ENCODE data around the gene THADA. TPM values are rescaled to one million over a fixed set of nuclear protein-coding genes. Genes with fewer than 3 reads are reported as not detected.
A peak's percentile ranks its signal among the peaks of the same experiment; 100 is the strongest.

THADA gene
- total and polyA plus RNA-seq, 9 donors: 14.4 to 24.3 (median 18.1) TPM

GRCh38 chr2:43346602-43347567 lies 249.0 kb downstream of the THADA start:
- H3K4me1 ChIP-seq (ENCODE audit: control insufficient read depth, insufficient read depth, low read length): peaks cover 73% of the 10 kb centered on the region
- H3K36me3 ChIP-seq (ENCODE audit: control insufficient read depth, insufficient read depth, low read length): no peaks in the 10 kb centered on the region
- 89% methylated on average over 3 of the region's 13 CpGs for WGBS (ENCODE audit: insufficient coverage)

DNA sequence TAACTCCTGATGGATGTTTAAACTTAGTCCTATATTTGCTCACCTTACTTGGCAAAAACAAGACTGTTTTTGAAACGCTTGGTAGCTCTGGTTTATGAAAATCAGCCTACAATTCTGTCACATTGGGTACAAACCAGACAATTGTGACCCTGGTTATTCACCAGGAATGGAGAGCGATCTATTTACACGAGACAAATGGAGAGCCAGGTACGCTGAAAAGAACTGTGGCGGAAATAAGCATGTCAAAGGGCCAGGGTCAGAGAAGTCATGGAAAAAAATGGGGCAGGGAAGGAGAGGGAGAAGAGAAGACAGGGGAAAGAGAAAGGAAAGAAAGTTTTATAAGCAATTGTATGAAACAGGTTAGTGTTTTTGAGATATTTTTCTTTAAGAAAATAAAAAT lies 250.0 kb downstream of the THADA start:
- H3K9me3 ChIP-seq (replicated peaks; ENCODE audit: control insufficient read depth, low read depth, low read length): no peaks in the 10 kb centered on the region
- no peak for DNase-seq
- 59% methylated on average over 3 of the region's 5 CpGs for WGBS (ENCODE audit: insufficient coverage)
- peaks cover 3% of the 10 kb centered on the region for H3K36me3 ChIP-seq (ENCODE audit: control insufficient read depth, insufficient read depth, low read length)
- no peak overlapping the region for H3K4me3 ChIP-seq (ENCODE audit: low read length)
- H3K27ac ChIP-seq (ENCODE audit: low read length): peak overlapping the region; percentile 87
- no peaks in the 10 kb centered on the region for H3K27me3 ChIP-seq (ENCODE audit: control insufficient read depth, insufficient read depth, low read length)
- peaks cover 79% of the 10 kb centered on the region for H3K4me1 ChIP-seq (ENCODE audit: control insufficient read depth, insufficient read depth, low read length)

More at GRCh38 chr2:43346602-43347567, 249.0 kb downstream of the THADA start:
- Histone ChIP-seq H3K4me3 (ENCODE audit: low read length) (no peak overlapping the region), H3K27me3 (ENCODE audit: control insufficient read depth, insufficient read depth, low read length) (no peaks in the 10 kb centered on the region), H3K9me3 (replicated peaks; ENCODE audit: control insufficient read depth, low read depth, low read length) (no peaks in the 10 kb centered on the region), H3K27ac (ENCODE audit: low read length) (peak overlapping the region; percentile 22)
- no peak for DNase-seq

GRCh38 chr2:43345391-43345813 lies 250.4 kb downstream of the THADA start:
- no CpG with 5 or more reads among the region's 5 CpGs for WGBS (ENCODE audit: insufficient coverage)
- H3K4me3 ChIP-seq (ENCODE audit: low read length): no peak overlapping the region
- peak; percentile 83 for DNase-seq

DNA sequence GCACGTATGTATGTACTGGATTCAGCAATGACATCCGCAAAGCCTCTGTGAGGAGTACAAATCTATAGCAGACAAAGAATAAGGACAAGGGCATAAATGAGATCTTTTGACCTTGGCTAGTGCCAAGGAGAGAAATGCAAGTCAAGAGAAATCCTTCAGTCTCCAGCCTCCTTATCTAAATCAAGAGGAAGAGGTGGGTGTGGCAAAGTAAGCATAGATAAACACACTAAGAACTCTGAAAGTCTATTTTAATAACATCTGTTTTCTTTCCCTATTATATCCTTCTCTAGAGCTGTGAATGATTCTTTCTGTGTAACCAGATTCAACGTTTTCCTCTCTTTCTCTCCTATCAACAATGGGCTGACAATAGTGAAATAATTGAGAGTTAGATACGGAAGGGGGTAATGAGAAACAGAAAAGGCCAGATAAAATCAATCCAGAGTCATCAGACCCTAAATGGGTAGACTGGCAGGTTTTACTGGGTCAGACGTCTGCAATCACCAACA lies 250.9 kb downstream of the THADA start:
- H3K27ac ChIP-seq (ENCODE audit: low read length): peak overlapping the region; percentile 87
- no peaks in the 10 kb centered on the region for H3K27me3 ChIP-seq (ENCODE audit: control insufficient read depth, insufficient read depth, low read length)
- no peak overlapping the region for H3K4me3 ChIP-seq (ENCODE audit: low read length)
- DNase-seq: no peak
- H3K4me1 ChIP-seq (ENCODE audit: control insufficient read depth, insufficient read depth, low read length): peaks cover 75% of the 10 kb centered on the region
- peaks cover 3% of the 10 kb centered on the region for H3K36me3 ChIP-seq (ENCODE audit: control insufficient read depth, insufficient read depth, low read length)
- H3K9me3 ChIP-seq (replicated peaks; ENCODE audit: control insufficient read depth, low read depth, low read length): no peaks in the 10 kb centered on the region
- no CpG with 5 or more reads among the region's 5 CpGs for WGBS (ENCODE audit: insufficient coverage)

More at GRCh38 chr2:43345391-43345813, 250.4 kb downstream of the THADA start:
- H3K36me3 ChIP-seq (ENCODE audit: control insufficient read depth, insufficient read depth, low read length): peaks cover 3% of the 10 kb centered on the region
- H3K9me3 ChIP-seq (replicated peaks; ENCODE audit: control insufficient read depth, low read depth, low read length): no peaks in the 10 kb centered on the region
- H3K27me3 ChIP-seq (ENCODE audit: control insufficient read depth, insufficient read depth, low read length): no peaks in the 10 kb centered on the region
- H3K27ac ChIP-seq (ENCODE audit: low read length): peak overlapping the region; percentile 87
- H3K4me1 ChIP-seq (ENCODE audit: control insufficient read depth, insufficient read depth, low read length): peaks cover 78% of the 10 kb centered on the region

DNA sequence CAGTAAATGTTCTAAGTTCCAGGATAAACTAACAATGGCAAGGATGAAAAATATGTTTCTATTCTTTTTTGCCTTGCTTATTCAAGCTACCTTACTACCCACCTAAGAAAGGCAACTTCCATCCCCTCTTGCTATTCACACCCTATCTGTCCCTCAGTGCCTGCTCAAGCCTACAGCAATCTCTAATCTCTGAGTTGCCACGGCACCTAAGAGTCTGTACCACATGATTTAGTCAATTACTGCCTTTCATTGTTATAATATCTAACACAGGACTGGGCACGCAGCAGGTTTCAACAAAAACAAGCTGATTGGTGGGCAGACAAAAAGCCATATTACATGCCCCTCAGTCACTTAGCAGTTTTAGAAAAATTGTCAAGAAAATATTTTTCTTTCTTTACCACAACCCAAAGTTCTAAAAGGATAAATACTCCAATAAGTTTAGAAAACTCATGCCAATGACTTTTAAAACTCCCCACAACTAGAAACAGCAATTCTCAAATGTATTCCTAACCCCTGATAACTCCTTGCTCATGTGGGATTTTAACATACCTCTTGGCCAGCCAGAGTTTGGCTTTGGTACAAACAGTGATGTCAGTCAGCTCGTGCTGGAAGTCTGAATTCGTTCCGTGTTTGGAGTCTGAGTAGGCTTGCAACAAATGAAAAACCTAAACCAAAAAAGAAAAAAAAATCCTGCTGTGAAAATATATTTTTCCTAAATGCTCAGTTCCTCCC lies 252.1 kb downstream of the THADA start:
- 75% methylated on average over 2 of the region's 5 CpGs for WGBS (ENCODE audit: insufficient coverage)
- H3K4me1 ChIP-seq (ENCODE audit: control insufficient read depth, insufficient read depth, low read length): peaks cover 68% of the 10 kb centered on the region

GRCh38 chr2:43341959-43342757 lies 253.7 kb downstream of the THADA start:
- 85% methylated on average over 5 of the region's 13 CpGs for WGBS (ENCODE audit: insufficient coverage)
- Histone ChIP-seq H3K27ac (ENCODE audit: low read length) (no peak overlapping the region), H3K36me3 (ENCODE audit: control insufficient read depth, insufficient read depth, low read length) (peaks cover 3% of the 10 kb centered on the region), H3K27me3 (ENCODE audit: control insufficient read depth, insufficient read depth, low read length) (no peaks in the 10 kb centered on the region), H3K4me1 (ENCODE audit: control insufficient read depth, insufficient read depth, low read length) (peaks cover 57% of the 10 kb centered on the region), H3K9me3 (replicated peaks; ENCODE audit: control insufficient read depth, low read depth, low read length) (no peaks in the 10 kb centered on the region), H3K4me3 (ENCODE audit: low read length) (no peak overlapping the region)
- DNase-seq: no peak

More for the DNA sequence above, 252.1 kb downstream of the THADA start:
- Histone ChIP-seq H3K27me3 (ENCODE audit: control insufficient read depth, insufficient read depth, low read length) (no peaks in the 10 kb centered on the region), H3K9me3 (replicated peaks; ENCODE audit: control insufficient read depth, low read depth, low read length) (no peaks in the 10 kb centered on the region), H3K27ac (ENCODE audit: low read length) (peak overlapping the region; percentile 87), H3K4me3 (ENCODE audit: low read length) (no peak overlapping the region), H3K36me3 (ENCODE audit: control insufficient read depth, insufficient read depth, low read length) (peaks cover 3% of the 10 kb centered on the region)
- peak; percentile 97 for DNase-seq

- Histone ChIP-seq H3K9me3 (replicated peaks; ENCODE audit: control insufficient read depth, low read depth, low read length) (no peaks in the 10 kb centered on the region), H3K27me3 (ENCODE audit: control insufficient read depth, insufficient read depth, low read length) (no peaks in the 10 kb centered on the region), H3K4me1 (ENCODE audit: control insufficient read depth, insufficient read depth, low read length) (peaks cover 49% of the 10 kb centered on the region), H3K27ac (ENCODE audit: low read length) (peak overlapping the region; percentile 79), H3K36me3 (ENCODE audit: control insufficient read depth, insufficient read depth, low read length) (peaks cover 3% of the 10 kb centered on the region), H3K4me3 (ENCODE audit: low read length) (no peak overlapping the region)
- no CpG with 5 or more reads among the region's 1 CpG for WGBS (ENCODE audit: insufficient coverage)
- DNase-seq: peak; percentile 87
Observed at GRCh38 chr2:43340945-43341356, 254.9 kb downstream of the THADA start.

DNA sequence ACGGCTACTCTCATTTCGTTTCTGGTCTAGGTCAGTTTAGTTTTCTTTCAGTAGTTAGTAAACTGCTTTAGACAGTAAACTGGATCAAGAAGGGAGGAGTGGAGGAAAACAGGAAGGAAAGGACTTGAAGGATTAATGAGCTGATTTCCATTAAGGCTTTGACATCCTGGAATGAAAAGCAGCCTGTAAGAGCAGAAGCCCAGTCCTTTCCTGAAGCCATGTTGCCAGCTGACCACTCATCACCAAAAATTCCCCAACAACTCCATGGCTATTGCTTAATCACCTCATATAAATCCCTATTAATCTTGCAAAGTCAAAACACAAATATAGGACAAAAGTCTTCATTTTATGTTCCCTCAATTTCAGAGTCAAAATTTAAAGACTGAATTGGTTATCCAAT lies 255.8 kb downstream of the THADA start:
- no peak overlapping the region for H3K27ac ChIP-seq (ENCODE audit: low read length)
- peaks cover 41% of the 10 kb centered on the region for H3K4me1 ChIP-seq (ENCODE audit: control insufficient read depth, insufficient read depth, low read length)
- H3K36me3 ChIP-seq (ENCODE audit: control insufficient read depth, insufficient read depth, low read length): peaks cover 3% of the 10 kb centered on the region
- no peaks in the 10 kb centered on the region for H3K9me3 ChIP-seq (replicated peaks; ENCODE audit: control insufficient read depth, low read depth, low read length)
- WGBS (ENCODE audit: insufficient coverage): no CpG with 5 or more reads among the region's 2 CpGs
- DNase-seq: no peak
- H3K4me3 ChIP-seq (ENCODE audit: low read length): no peak overlapping the region
- no peaks in the 10 kb centered on the region for H3K27me3 ChIP-seq (ENCODE audit: control insufficient read depth, insufficient read depth, low read length)

- Histone ChIP-seq H3K4me3 (ENCODE audit: low read length) (no peak overlapping the region), H3K36me3 (ENCODE audit: control insufficient read depth, insufficient read depth, low read length) (peaks cover 2% of the 10 kb centered on the region), H3K4me1 (ENCODE audit: control insufficient read depth, insufficient read depth, low read length) (peaks cover 53% of the 10 kb centered on the region), H3K27ac (ENCODE audit: low read length) (peak overlapping the region; percentile 90), H3K9me3 (replicated peaks; ENCODE audit: control insufficient read depth, low read depth, low read length) (no peaks in the 10 kb centered on the region), H3K27me3 (ENCODE audit: control insufficient read depth, insufficient read depth, low read length) (no peaks in the 10 kb centered on the region)
- peak; percentile 92 for DNase-seq
- WGBS (ENCODE audit: insufficient coverage): 0% methylated on average over 1 of the region's 2 CpGs
Observed at GRCh38 chr2:43333656-43334144, 262.1 kb downstream of the THADA start.

Data from muscle of leg (tissue), 11 donors.